ENCODE data around the gene ADARB2.

DNA sequence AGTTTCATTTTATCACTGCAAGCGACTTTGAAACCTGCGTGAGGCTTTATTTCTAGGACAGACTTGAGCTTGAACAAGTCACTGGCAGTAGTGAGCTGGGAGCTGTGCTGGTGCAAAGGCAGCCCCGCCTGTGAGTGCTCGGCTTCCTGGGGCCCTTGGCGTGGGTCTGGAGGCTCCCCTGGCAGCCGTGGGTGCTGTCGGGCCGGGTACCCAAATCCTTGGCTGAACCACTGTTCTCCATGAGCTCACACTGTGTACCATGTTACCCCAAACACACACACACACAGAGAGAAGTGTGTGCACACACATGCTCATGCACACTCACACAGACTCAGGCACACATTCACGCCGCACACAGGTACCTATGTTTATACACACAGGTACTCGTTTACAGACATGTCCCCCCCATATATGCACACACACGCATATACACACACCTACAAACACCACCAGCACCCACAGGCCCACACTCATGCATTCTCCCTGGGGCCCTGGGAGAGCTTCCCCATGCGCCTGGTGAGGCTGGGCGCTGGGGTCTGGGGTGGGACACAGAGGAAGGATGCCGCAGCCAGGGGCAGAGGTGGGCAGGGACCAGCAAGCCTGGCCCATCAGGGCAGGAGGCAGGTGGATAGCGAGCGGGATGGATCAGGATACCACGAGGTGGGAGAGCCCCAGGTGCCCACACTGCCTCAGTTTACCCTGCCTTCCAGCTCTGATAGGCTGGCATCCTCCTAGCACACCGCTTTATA, 158.8 kb downstream of the ADARB2 start:
- TF ChIP-seq, protein P1, sequence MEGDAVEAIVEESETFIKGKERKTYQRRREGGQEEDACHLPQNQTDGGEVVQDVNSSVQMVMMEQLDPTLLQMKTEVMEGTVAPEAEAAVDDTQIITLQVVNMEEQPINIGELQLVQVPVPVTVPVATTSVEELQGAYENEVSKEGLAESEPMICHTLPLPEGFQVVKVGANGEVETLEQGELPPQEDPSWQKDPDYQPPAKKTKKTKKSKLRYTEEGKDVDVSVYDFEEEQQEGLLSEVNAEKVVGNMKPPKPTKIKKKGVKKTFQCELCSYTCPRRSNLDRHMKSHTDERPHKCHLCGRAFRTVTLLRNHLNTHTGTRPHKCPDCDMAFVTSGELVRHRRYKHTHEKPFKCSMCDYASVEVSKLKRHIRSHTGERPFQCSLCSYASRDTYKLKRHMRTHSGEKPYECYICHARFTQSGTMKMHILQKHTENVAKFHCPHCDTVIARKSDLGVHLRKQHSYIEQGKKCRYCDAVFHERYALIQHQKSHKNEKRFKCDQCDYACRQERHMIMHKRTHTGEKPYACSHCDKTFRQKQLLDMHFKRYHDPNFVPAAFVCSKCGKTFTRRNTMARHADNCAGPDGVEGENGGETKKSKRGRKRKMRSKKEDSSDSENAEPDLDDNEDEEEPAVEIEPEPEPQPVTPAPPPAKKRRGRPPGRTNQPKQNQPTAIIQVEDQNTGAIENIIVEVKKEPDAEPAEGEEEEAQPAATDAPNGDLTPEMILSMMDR (IDR thresholded peaks at IDR 0.05), result no peak
- TF ChIP-seq EP300 (IDR thresholded peaks at IDR 0.05) (no peak), POLR2AphosphoS5 (IDR thresholded peaks at IDR 0.05) (no peak)
